Measurements from ENCODE around the gene EXOSC6. TPM values are rescaled to one million over a fixed set of nuclear protein-coding genes. Genes with fewer than 3 reads are reported as not detected.
"Not testable (repeated sequence)": the region's sequence is repeated elsewhere in the genome, so short reads cannot be mapped to it uniquely, and the experiment has no call there.

Gene EXOSC6
- polyA plus RNA-seq, 1 of the 3 experiments (the other 2 are of a cell fraction) = 10.0 TPM

- POLR2A ChIA-PET; CTCF ChIA-PET; H3K27me3 ChIP-seq (ENCODE audit: insufficient read depth); H3K4me3 ChIP-seq (ENCODE audit: low read depth in 2 of 2, low read length in 1 of 2); H3K36me3 ChIP-seq (replicated peaks in 1 of 2; ENCODE audit: control insufficient read depth in 1 of 2, insufficient read depth in 2 of 2, low read length in 1 of 2); H2AFZ ChIP-seq (ENCODE audit: low read depth); H3K9ac ChIP-seq; H3K27ac ChIP-seq (ENCODE audit: low read depth in 2 of 2, low read length in 1 of 2); DNase-seq; H3K4me1 ChIP-seq (ENCODE audit: control insufficient read depth in 1 of 2, insufficient read depth in 2 of 2, low read depth in 1 of 2, low read length in 1 of 2); H3F3A ChIP-seq (replicated peaks; ENCODE audit: insufficient read depth); H3K79me2 ChIP-seq (ENCODE audit: insufficient read depth); H3K9me3 ChIP-seq; H3K4me2 ChIP-seq; H3K9me2 ChIP-seq; H4K20me1 ChIP-seq (ENCODE audit: insufficient read depth): not testable (repeated sequence)
- 89% methylated on average over 3 of the region's 3 CpGs for WGBS (ENCODE audit: low lambda C conversion rate)
Measured at GRCh38 chr16:70198666-70199065, 53.1 kb downstream of the EXOSC6 start.

GRCh38 chr16:70198230-70198629 is 53.5 kb downstream of the EXOSC6 start:
- H3K36me3 ChIP-seq (replicated peaks in 1 of 2; ENCODE audit: control insufficient read depth in 1 of 2, insufficient read depth in 2 of 2, low read length in 1 of 2); POLR2A ChIA-PET; H3K9ac ChIP-seq; H2AFZ ChIP-seq (ENCODE audit: low read depth); H3K4me1 ChIP-seq (ENCODE audit: control insufficient read depth in 1 of 2, insufficient read depth in 2 of 2, low read depth in 1 of 2, low read length in 1 of 2); H3K9me2 ChIP-seq; CTCF ChIA-PET; H3F3A ChIP-seq (replicated peaks; ENCODE audit: insufficient read depth); H3K27me3 ChIP-seq (ENCODE audit: insufficient read depth); H4K20me1 ChIP-seq (ENCODE audit: insufficient read depth); H3K9me3 ChIP-seq; H3K4me2 ChIP-seq; DNase-seq; H3K4me3 ChIP-seq (ENCODE audit: low read depth in 2 of 2, low read length in 1 of 2); H3K27ac ChIP-seq (ENCODE audit: low read depth in 2 of 2, low read length in 1 of 2); H3K79me2 ChIP-seq (ENCODE audit: insufficient read depth): not testable (repeated sequence)
- whole genome bisulfite sequencing (ENCODE audit: low lambda C conversion rate) = 100% methylated on average over 2 of the region's 9 CpGs

DNA sequence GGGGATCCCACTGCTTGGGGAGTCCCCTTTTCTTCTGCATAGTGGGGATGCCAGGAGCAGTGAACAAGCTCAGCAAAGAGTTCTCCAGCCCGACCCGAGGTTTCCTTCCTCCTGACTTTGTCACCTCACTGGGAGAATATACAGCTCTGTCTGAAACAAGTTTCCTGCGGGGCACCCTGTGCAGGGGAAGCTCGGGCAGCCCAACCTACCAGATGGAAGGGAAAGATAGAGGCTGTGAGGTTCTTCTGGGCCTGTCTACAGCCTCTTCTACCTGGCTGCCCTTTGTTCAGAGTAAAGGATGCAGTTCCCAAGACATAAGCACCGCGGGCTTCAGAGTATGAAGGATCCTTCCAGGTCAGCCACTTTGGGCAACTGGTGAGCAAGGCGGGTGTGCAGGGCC is 54.1 kb downstream of the EXOSC6 start:
- 89% methylated on average over 5 of the region's 7 CpGs for whole genome bisulfite sequencing (ENCODE audit: low lambda C conversion rate)

More for the DNA sequence above, 54.1 kb downstream of the EXOSC6 start:
- H3K79me2 ChIP-seq (ENCODE audit: insufficient read depth); H2AFZ ChIP-seq (ENCODE audit: low read depth); H3K9me2 ChIP-seq; H3K36me3 ChIP-seq (replicated peaks in 1 of 2; ENCODE audit: control insufficient read depth in 1 of 2, insufficient read depth in 2 of 2, low read length in 1 of 2); H3K9me3 ChIP-seq; CTCF ChIA-PET; H3K27ac ChIP-seq (ENCODE audit: low read depth in 2 of 2, low read length in 1 of 2); H3K9ac ChIP-seq; POLR2A ChIA-PET; H3F3A ChIP-seq (replicated peaks; ENCODE audit: insufficient read depth); H3K4me2 ChIP-seq; H3K4me3 ChIP-seq (ENCODE audit: low read depth in 2 of 2, low read length in 1 of 2); H4K20me1 ChIP-seq (ENCODE audit: insufficient read depth); H3K4me1 ChIP-seq (ENCODE audit: control insufficient read depth in 1 of 2, insufficient read depth in 2 of 2, low read depth in 1 of 2, low read length in 1 of 2); H3K27me3 ChIP-seq (ENCODE audit: insufficient read depth): not testable (repeated sequence)
- DNase-seq = peak; percentile 16

Small RNAs within 50 kb of the gene (small RNA-seq; reads per million reads assigned to genes)
- gene AC009060.2 (0 reads per million in 7 experiments), gene RN7SL279P (0 to 0.79 (median 0) reads per million in 7 experiments)

Other genes with a start within 250 kb of the EXOSC6 start
- gene PDPR, start 137.6 kb downstream of the EXOSC6 start, polyA plus RNA-seq (2012; rRNA removed) = 17.1 and 24.2 TPM in 2 replicates
- gene CLEC18C, start 78.2 kb downstream of the EXOSC6 start, polyA plus RNA-seq (2012; rRNA removed) = 0.08 and 0.23 TPM in 2 replicates
- gene AARS1, start 37.6 kb upstream of the EXOSC6 start, polyA plus RNA-seq (2012; rRNA removed) = 70.5 and 77.3 TPM in 2 replicates
- 20.1 and 43.6 TPM in 2 replicates for gene DDX19B, start 47.2 kb upstream of the EXOSC6 start, polyA plus RNA-seq (2012; rRNA removed)
- 56.0 and 61.1 TPM in 2 replicates for gene DDX19A, start 95.0 kb upstream of the EXOSC6 start, polyA plus RNA-seq (2012; rRNA removed)
- gene ST3GAL2, start 187.2 kb upstream of the EXOSC6 start, polyA plus RNA-seq (2012; rRNA removed) = 11.4 and 19.9 TPM in 2 replicates
- gene FCSK, start 202.7 kb upstream of the EXOSC6 start, polyA plus RNA-seq (2012; rRNA removed) = 9.7 and 10.4 TPM in 2 replicates

All from SK-N-SH (cell line).